HG02885 (cell line): Measurements from ENCODE around the gene MCTP1.

Experiments used
- ATAC-seq: cut with Tn5 transposase; IDR thresholded peaks from one replicate; pipeline ENCODE4 v1.9.1; 2021; ENCODE audit warnings: mild to moderate bottlenecking; ENCODE audit not compliant: unreplicated experiment, poor library complexity

The MCTP1 gene

GRCh38 chr5:95134326-95134725 lies 150.6 kb downstream of the MCTP1 start:
- no peak for ATAC-seq

- no peak for ATAC-seq
Observed at GRCh38 chr5:95132096-95132495, 152.8 kb downstream of the MCTP1 start.

- no peak for ATAC-seq
Observed at GRCh38 chr5:95130941-95131340, 154.0 kb downstream of the MCTP1 start.

- ATAC-seq: no peak
Observed at GRCh38 chr5:95124731-95125130, 160.2 kb downstream of the MCTP1 start.

- ATAC-seq: no peak
Observed at GRCh38 chr5:95124101-95124500, 160.8 kb downstream of the MCTP1 start.

- no peak for ATAC-seq
Observed at GRCh38 chr5:95114902-95115301, 170.0 kb downstream of the MCTP1 start.

GRCh38 chr5:95114305-95114704 lies 170.6 kb downstream of the MCTP1 start:
- ATAC-seq: no peak

- ATAC-seq: no peak
Observed at GRCh38 chr5:95113489-95113888, 171.4 kb downstream of the MCTP1 start.

- no peak for ATAC-seq
Observed at GRCh38 chr5:95111141-95111540, 173.8 kb downstream of the MCTP1 start.

- ATAC-seq: no peak
Observed at GRCh38 chr5:95110118-95110517, 174.8 kb downstream of the MCTP1 start.

GRCh38 chr5:95107138-95107537 lies 177.8 kb downstream of the MCTP1 start:
- ATAC-seq: no peak

- ATAC-seq: no peak
Observed at GRCh38 chr5:95105638-95106037, 179.3 kb downstream of the MCTP1 start.

GRCh38 chr5:95102687-95103086 lies 182.2 kb downstream of the MCTP1 start:
- no peak for ATAC-seq

GRCh38 chr5:95102080-95102479 lies 182.8 kb downstream of the MCTP1 start:
- no peak for ATAC-seq

GRCh38 chr5:95100551-95100950 lies 184.3 kb downstream of the MCTP1 start:
- no peak for ATAC-seq

- ATAC-seq: no peak
Observed at GRCh38 chr5:95098012-95098411, 186.9 kb downstream of the MCTP1 start.

GRCh38 chr5:95093211-95093610 lies 191.7 kb downstream of the MCTP1 start:
- ATAC-seq: no peak

- no peak for ATAC-seq
Observed at GRCh38 chr5:95090774-95091173, 194.1 kb downstream of the MCTP1 start.

- peak; percentile 85 for ATAC-seq
Observed at GRCh38 chr5:95087816-95088317, 197.0 kb downstream of the MCTP1 start.

- peak; percentile 49 for ATAC-seq
Observed at GRCh38 chr5:95086927-95087815, 197.7 kb downstream of the MCTP1 start.

- no peak for ATAC-seq
Observed at GRCh38 chr5:95084757-95085156, 200.1 kb downstream of the MCTP1 start.

- ATAC-seq: no peak
Observed at GRCh38 chr5:95083606-95084005, 201.3 kb downstream of the MCTP1 start.
